ENCODE data around the gene IL17REL.
"Not testable (repeated sequence)": the region's sequence is repeated elsewhere in the genome, so short reads cannot be mapped to it uniquely, and the experiment has no call there.

Gene IL17REL

GRCh38 chr22:50001388-50002231 lies 11.0 kb downstream of the IL17REL start:
- no peak for DNase-seq

- DNase-seq, result no peak
Observed at GRCh38 chr22:50000587-50001387, 11.8 kb downstream of the IL17REL start.

GRCh38 chr22:49999946-50000586 lies 12.5 kb downstream of the IL17REL start:
- DNase-seq, result no peak

GRCh38 chr22:49999063-49999945 lies 13.3 kb downstream of the IL17REL start:
- DNase-seq, result no peak

- DNase-seq, result no peak
Observed at GRCh38 chr22:49998718-49999062, 13.9 kb downstream of the IL17REL start.

- no peak for DNase-seq
Observed at GRCh38 chr22:49997932-49998717, 14.4 kb downstream of the IL17REL start.

GRCh38 chr22:49997251-49997599 lies 15.3 kb downstream of the IL17REL start:
- DNase-seq, result no peak

GRCh38 chr22:49996518-49997250 lies 15.9 kb downstream of the IL17REL start:
- no peak for DNase-seq

GRCh38 chr22:49996119-49996517 lies 16.4 kb downstream of the IL17REL start:
- no peak for DNase-seq

- DNase-seq, result no peak
Observed at GRCh38 chr22:49995361-49996118, 17.0 kb downstream of the IL17REL start.

GRCh38 chr22:49995041-49995360 lies 17.6 kb downstream of the IL17REL start:
- no peak for DNase-seq

GRCh38 chr22:49994361-49995040 lies 18.1 kb downstream of the IL17REL start:
- DNase-seq, result no peak

- DNase-seq, result no peak
Observed at GRCh38 chr22:49993649-49994360, 18.8 kb downstream of the IL17REL start.

- peak; percentile 58 to 73 for DNase-seq
Observed at GRCh38 chr22:49992921-49993648, 19.5 kb downstream of the IL17REL start.

GRCh38 chr22:49991907-49992533 lies 20.5 kb downstream of the IL17REL start:
- no peak for DNase-seq

- DNase-seq, result no peak
Observed at GRCh38 chr22:49991167-49991566, 21.4 kb downstream of the IL17REL start.

- DNase-seq, result not testable (repeated sequence)
Observed at GRCh38 chr22:49989826-49990225, 22.7 kb downstream of the IL17REL start.

- no peak for DNase-seq
Observed at GRCh38 chr22:49986325-49986724, 26.2 kb downstream of the IL17REL start.

Measured in Kasumi-1 (cell line).